IMR-90 (cell line): ENCODE results near the gene CDK14. TPM values are rescaled to one million over a fixed set of nuclear protein-coding genes. Genes with fewer than 3 reads are reported as not detected.

ENCODE experiments used
- ATAC-seq: fragments of 200-7000 bp; cut with Tn5 transposase; 2 replicates; pipeline ENCODE4 v1.9.1; 2020; ENCODE audit warnings: low read depth, mild to moderate bottlenecking, moderate library complexity
- BruUV-seq: library from RNA; stranded (reverse); fragments of 400-500 nt; replicated peaks from 2 replicates; lab custom pipeline; 2021; lab: Mats Ljungman, UMichigan
- CTCF ChIA-PET: fragments of 300-600 bp; formaldehyde crosslinking; extraction: SDS; loops from one replicate; lab custom pipeline; 2021; ENCODE audit warnings: antibody characterized with exemption; lab: Yijun Ruan, JAX
- POLR2A ChIA-PET: fragments of 300-600 bp; sonication (Branson Sonifier 250); formaldehyde crosslinking; loops from one replicate; lab custom pipeline; 2022; ENCODE audit warnings: antibody characterized with exemption; ENCODE audit not compliant: unreplicated experiment; lab: Charles Lee
- DNase-seq: peaks from one replicate; pipeline ENCODE4 v3.0.0; 2013
- H2AFZ ChIP-seq: replicated peaks from 2 replicates; pipeline ENCODE3; 2013; ENCODE audit warnings: low read length, mild to moderate bottlenecking; ENCODE audit not compliant: poor library complexity
- H2AK5ac ChIP-seq: 2 replicates; pipeline ENCODE4 v1.6.1; 2013; ENCODE audit warnings: low read depth, low read length, inconsistent platforms
- H2AK9ac ChIP-seq: replicated peaks from 2 replicates; pipeline ENCODE3; 2013; ENCODE audit warnings: mild to moderate bottlenecking, low read depth, low read length, moderate library complexity; ENCODE audit not compliant: poor library complexity
- H2BK120ac ChIP-seq: 2 replicates; pipeline ENCODE4 v1.6.1; 2013; ENCODE audit warnings: low read depth, low read length, inconsistent platforms
- H2BK15ac ChIP-seq: 3 replicates; pipeline ENCODE4 v1.6.1; 2013; ENCODE audit warnings: low read depth, low read length, inconsistent platforms
- H2BK20ac ChIP-seq: 2 replicates; pipeline ENCODE4 v1.6.1; 2013; ENCODE audit warnings: low read depth, mild to moderate bottlenecking, inconsistent platforms, low read length, moderate library complexity
- H2BK5ac ChIP-seq: 2 replicates; pipeline ENCODE4 v1.6.1; 2013; ENCODE audit warnings: mild to moderate bottlenecking, low read depth, low read length, inconsistent platforms; ENCODE audit not compliant: poor library complexity, severe bottlenecking
- H3K14ac ChIP-seq: replicated peaks from 2 replicates; pipeline ENCODE4 v1.6.1; 2013; ENCODE audit warnings: low read depth, low read length, inconsistent platforms
- H3K18ac ChIP-seq: 2 replicates; pipeline ENCODE4 v1.6.1; 2013; ENCODE audit warnings: low read depth, low read length, control low read depth
- H3K23ac ChIP-seq: 2 replicates; pipeline ENCODE4 v1.6.1; 2013; ENCODE audit warnings: low read depth, low read length, inconsistent platforms
- H3K27ac ChIP-seq: 2 replicates; pipeline ENCODE4 v1.5.1; 2013; ENCODE audit warnings: mild to moderate bottlenecking, control low read depth, low read length; ENCODE audit not compliant: insufficient read depth
- H3K27me3 ChIP-seq: 2 replicates; pipeline ENCODE4 v1.6.1; 2013; ENCODE audit warnings: low read length; ENCODE audit not compliant: control insufficient read depth, insufficient read depth
- H3K36me3 ChIP-seq: 2 replicates; pipeline ENCODE4 v1.6.1; 2013; ENCODE audit warnings: low read length, mixed read lengths; ENCODE audit not compliant: control insufficient read depth, insufficient read depth
- H3K4ac ChIP-seq: 2 replicates; pipeline ENCODE4 v1.6.1; 2013; ENCODE audit warnings: low read depth, low read length, inconsistent platforms
- H3K4me1 ChIP-seq: 2 replicates; pipeline ENCODE4 v1.6.1; 2013; ENCODE audit warnings: low read length, mixed read lengths; ENCODE audit not compliant: control insufficient read depth, insufficient read depth
- H3K4me2 ChIP-seq: 2 replicates; pipeline ENCODE4 v1.6.1; 2013; ENCODE audit warnings: low read depth, mild to moderate bottlenecking, control low read depth, low read length, moderate library complexity
- H3K4me3 ChIP-seq: 2 replicates; pipeline ENCODE4 v1.5.1; 2013; ENCODE audit warnings: low read depth, mild to moderate bottlenecking, control low read depth, low read length, moderate library complexity; ENCODE audit not compliant: insufficient read depth
- H3K56ac ChIP-seq: 2 replicates; pipeline ENCODE4 v1.6.1; 2013; ENCODE audit warnings: low read length, inconsistent platforms; ENCODE audit not compliant: insufficient read depth; ENCODE audit errors: extremely low read depth
- H3K79me1 ChIP-seq, 2 experiments: 2 replicates each; pipeline ENCODE4 v1.6.1; 2013; ENCODE audit warnings: low read length in 2 of 2, inconsistent platforms in 1 of 2, low read depth in 1 of 2
- H3K9ac ChIP-seq: 2 replicates; pipeline ENCODE4 v1.6.1; 2013; ENCODE audit warnings: low read depth, low read length, control low read depth
- H3K9me1 ChIP-seq: 2 replicates; pipeline ENCODE4 v1.6.1; 2013; ENCODE audit warnings: low read length, inconsistent platforms; ENCODE audit not compliant: insufficient read depth
- H3K9me3 ChIP-seq: 2 replicates; pipeline ENCODE4 v1.6.1; 2013; ENCODE audit warnings: low read length; ENCODE audit not compliant: control insufficient read depth, insufficient read depth
- H4K20me1 ChIP-seq: 2 replicates; pipeline ENCODE4 v1.6.1; 2013; ENCODE audit warnings: low read length, inconsistent platforms; ENCODE audit not compliant: insufficient read depth
- H4K5ac ChIP-seq: 2 replicates; pipeline ENCODE4 v1.6.1; 2013; ENCODE audit warnings: mild to moderate bottlenecking, low read depth, low read length, control low read depth
- H4K8ac ChIP-seq, 2 experiments: 2 replicates each; pipeline ENCODE4 v1.6.1; 2013; ENCODE audit warnings: low read depth in 2 of 2, low read length in 2 of 2, control low read depth in 1 of 2, inconsistent platforms in 1 of 2
- H4K91ac ChIP-seq: 2 replicates; pipeline ENCODE4 v1.6.1; 2013; ENCODE audit warnings: low read depth, low read length, inconsistent platforms; ENCODE audit not compliant: insufficient read depth
- CEBPB ChIP-seq: IDR thresholded peaks from 2 replicates; pipeline ENCODE4 v1.6.1; 2012; ENCODE audit warnings: low read depth, low read length, improper control_type of control experiment
- CTCF ChIP-seq: conservative IDR thresholded peaks from 2 replicates; pipeline ENCODE4 v1.5.1; 2012; ENCODE audit warnings: mild to moderate bottlenecking, low read depth, low read length, improper control_type of control experiment
- ELK1 ChIP-seq: fragments of 150-350 bp; IDR thresholded peaks from 2 replicates; pipeline ENCODE4 v1.6.1; 2016; ENCODE audit warnings: low read depth, mild to moderate bottlenecking, low read length, moderate library complexity, borderline replicate concordance
- FOS ChIP-seq: fragments of 150-350 bp; IDR thresholded peaks from 2 replicates; pipeline ENCODE4 v1.6.1; 2016; ENCODE audit warnings: low read depth, low read length
- MAFK ChIP-seq: IDR thresholded peaks from 2 replicates; pipeline ENCODE4 v1.6.1; 2012; ENCODE audit warnings: low read depth, low read length, improper control_type of control experiment
- MAZ ChIP-seq: IDR thresholded peaks from 2 replicates; pipeline ENCODE4 v1.6.1; 2012; ENCODE audit warnings: low read depth, mild to moderate bottlenecking, low read length, improper control_type of control experiment, moderate library complexity, borderline replicate concordance
- MXI1 ChIP-seq: IDR thresholded peaks from 2 replicates; pipeline ENCODE4 v1.6.1; 2012; ENCODE audit warnings: low read depth, mild to moderate bottlenecking, low read length, moderate library complexity, borderline replicate concordance
- NFE2L2 ChIP-seq: fragments of 150-350 bp; IDR thresholded peaks from 2 replicates; pipeline ENCODE4 v1.6.1; 2016; ENCODE audit warnings: low read depth, mild to moderate bottlenecking, low read length
- RAD21 ChIP-seq: IDR thresholded peaks from 2 replicates; pipeline ENCODE4 v1.6.1; 2012; ENCODE audit warnings: low read length, improper control_type of control experiment
- RCOR1 ChIP-seq: IDR thresholded peaks from 2 replicates; pipeline ENCODE4 v1.6.1; 2012; ENCODE audit warnings: mild to moderate bottlenecking, low read length, improper control_type of control experiment; ENCODE audit not compliant: insufficient replicate concordance
- RFX5 ChIP-seq: IDR thresholded peaks from 2 replicates; pipeline ENCODE4 v1.8.0; 2012; ENCODE audit warnings: low read depth, mild to moderate bottlenecking, low read length, moderate library complexity
- SMC3 ChIP-seq: fragments of 150-350 bp; IDR thresholded peaks from 2 replicates; pipeline ENCODE4 v1.6.1; 2016; ENCODE audit warnings: low read depth, mild to moderate bottlenecking, antibody characterized with exemption, low read length, moderate library complexity
- USF2 ChIP-seq: fragments of 150-350 bp; IDR thresholded peaks from 2 replicates; pipeline ENCODE4 v1.6.1; 2017; ENCODE audit warnings: mild to moderate bottlenecking, antibody characterized with exemption, low read length, low read depth
- WGBS, 2 experiments: methylation state at CpG; one replicate each; pipeline versions ENCODE4 v1.1.5 to v1.1.7; 2013; ENCODE audit warnings: missing lambda C conversion rate in 2 of 2; ENCODE audit not compliant: insufficient read length in 1 of 2; ENCODE audit errors: extremely low coverage in 2 of 2; 5-methylcytosine and 5-hydroxymethylcytosine counted together
- dilution Hi-C: fragments of 300-500 bp; cut with HindIII; formaldehyde crosslinking; loops from one replicate; pipeline ENCODE4 v1.14.3; 2018; ENCODE audit warnings: low sequenced_read_pairs; ENCODE audit not compliant: unreplicated experiment
- in situ Hi-C: fragments of 300-500 bp; cut with MboI; formaldehyde crosslinking; loops from 3 replicates; pipeline ENCODE4 v1.14.3; 2019; ENCODE audit warnings: low sequenced_read_pairs, inconsistent platforms, mixed read lengths
- intact Hi-C: fragments of 100-400 bp; cut with micrococcal nuclease; formaldehyde crosslinking; loops from 2 replicates; pipeline ENCODE4 v1.10.0; 2022
- polyA plus RNA-seq, 3 experiments: library from polyadenylated mRNA; depleted of rRNA; stranded (reverse); fragments of >200 nt; gene quantifications; 2 replicates each; pipeline ENCODE4 v1.2.3, GENCODE V29; 2012; ENCODE audit warnings: low replicate concordance in 1 of 3
- total RNA-seq: library from RNA; depleted of rRNA; stranded (reverse); fragments of >200 nt; gene quantifications from 2 replicates; pipeline ENCODE4 v1.2.3, GENCODE V29; 2012

CDK14 gene
- total and polyA plus RNA-seq, 2 of the 4 experiments (the other 2 are of a cell fraction) = 10.1 to 29.6 TPM

- Histone ChIP-seq H3K4ac (no peak overlapping the region), H3K18ac (no peak overlapping the region), H2BK20ac (no peak overlapping the region), H3K23ac (no peak overlapping the region), H3K9me3 (no peaks in the 10 kb centered on the region), H2AK5ac (no peak overlapping the region), H4K91ac (no peak overlapping the region), H3K79me1 (no peaks in the 10 kb centered on the region), H2BK5ac (no peak overlapping the region), H2AFZ (no peak overlapping the region), H4K20me1 (no peaks in the 10 kb centered on the region), H4K5ac (no peak overlapping the region), H2AK9ac (no peak overlapping the region), H3K56ac (no peak overlapping the region), H3K27me3 (no peaks in the 10 kb centered on the region), H4K8ac (no peak overlapping the region), H2BK120ac (no peak overlapping the region), H3K9ac (no peak overlapping the region), H3K27ac (no peak overlapping the region), H2BK15ac (no peak overlapping the region), H3K14ac (no peak overlapping the region), H3K4me3 (no peak overlapping the region), H3K9me1 (no peaks in the 10 kb centered on the region), H3K4me2 (no peak overlapping the region), H3K36me3 (peaks cover 1% of the 10 kb centered on the region; the same call in 1 of the 2 replicates), H3K4me1 (peaks cover 3% of the 10 kb centered on the region; the same call in 1 of the 2 replicates)
- dilution Hi-C loops (no loop called here), in situ Hi-C loops (no loop called here), intact Hi-C loops (loop anchor here (5.0 kb wide), 2 partner anchors 326 to 341 kb away; no protein-coding TSS in a partner anchor)
- no TSS peak for BruUV-seq
- ChIA-PET CTCF (no interaction called here), POLR2A (no interaction called here)
- no peak for ATAC-seq
- DNase-seq = no peak
- WGBS, 2 experiments = no CpG with 5 or more reads among the region's 2 CpGs
- TF ChIP-seq USF2 (no peak), CEBPB (no peak), MXI1 (no peak), SMC3 (no peak), FOS (no peak), RFX5 (no peak), RCOR1 (no peak), RAD21 (no peak), MAFK (no peak), MAZ (no peak), CTCF (no peak), ELK1 (no peak), NFE2L2 (no peak)
Measured at GRCh38 chr7:91033574-91033973, 437.5 kb downstream of the CDK14 start.
